Esophagus squamous epithelium (tissue), 4 donors: ENCODE data around the gene PTPRZ1.

ENCODE experiments used
- CTCF ChIP-seq, 6 experiments: fragments of 450-650 bp in 4 of 6; fragments of 200-600 bp in 2 of 6; sonication (generic) in 2 of 6; IDR thresholded peaks; one replicate each; pipeline ENCODE4 v1.5.1; 2016 to 2019; ENCODE audit warnings: antibody characterized with exemption in 6 of 6, mild to moderate bottlenecking in 4 of 6, moderate library complexity in 4 of 6
- POLR2A ChIP-seq, 4 donors: fragments of 450-650 bp; IDR thresholded peaks; one replicate each; pipeline ENCODE4 v1.6.1; 2017; ENCODE audit warnings: antibody characterized with exemption in 4 of 4, mild to moderate bottlenecking in 4 of 4, moderate library complexity in 3 of 4

- TF ChIP-seq CTCF (IDR thresholded peaks at IDR 0.05) (no peak), POLR2A (IDR thresholded peaks at IDR 0.05) (no peak)
These were observed 94.0 kb downstream of the PTPRZ1 start for GRCh38 chr7:121966935-121967332.
